CD4-positive, alpha-beta T cell treated with Interleukin-6 for 4 hours (primary cell): ENCODE measurements around the gene TSACC.
A peak's percentile ranks its signal among the peaks of the same experiment; 100 is the strongest.
"Not testable (repeated sequence)": the region's sequence is repeated elsewhere in the genome, so short reads cannot be mapped to it uniquely, and the experiment has no call there.

Experiments used
- DNase-seq: peaks from one replicate; pipeline ENCODE4 v3.0.0-alpha.2; 2020; ENCODE audit warnings: mixed read lengths

Gene TSACC

DNA sequence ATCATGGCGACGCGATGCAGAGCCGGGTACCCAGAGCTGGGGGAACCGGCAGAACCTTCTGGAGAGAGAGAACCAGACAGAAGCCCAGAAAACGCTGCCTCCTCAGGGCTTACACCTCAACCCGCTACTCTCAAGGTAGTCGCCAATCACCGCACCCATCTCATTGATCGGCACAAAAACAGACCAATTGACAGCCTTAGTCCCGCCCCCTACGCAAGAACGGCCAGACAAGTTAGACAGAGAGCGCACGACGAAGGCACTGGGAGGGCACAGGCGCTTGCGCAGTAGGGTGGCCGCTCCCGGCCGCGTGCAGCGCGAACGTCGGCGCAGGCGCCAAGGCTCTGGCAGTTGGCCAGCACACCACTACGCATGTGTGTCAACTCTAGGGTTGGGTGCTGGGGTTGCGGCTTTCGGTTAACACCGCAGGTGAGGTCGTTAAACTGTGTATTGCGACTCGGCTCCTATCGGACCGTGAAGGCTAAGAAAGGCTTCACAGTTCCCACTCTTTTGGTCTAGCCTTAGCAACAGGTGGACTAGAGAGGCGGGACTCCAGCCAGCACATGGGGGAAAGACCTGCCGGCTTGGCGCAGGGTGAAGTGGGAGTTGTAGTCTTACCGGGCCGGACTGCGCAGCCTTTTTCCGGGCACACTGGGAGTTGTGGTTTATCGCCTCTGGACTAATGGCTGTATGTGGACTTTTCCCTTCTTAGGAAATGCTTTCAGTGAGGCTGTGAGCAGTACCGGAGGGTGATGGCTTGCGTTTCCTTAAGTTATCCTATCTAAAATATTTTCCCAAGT lies at the start of gene TSACC, which contains the start of gene CCT3:
TSACC (plus strand) TSS at position 347 of the 797 bp plus-strand sequence. CDS start 1,232 bp downstream, outside the sequence.
CCT3 (minus strand) TSS at position 113 of the 797 bp plus-strand sequence; CDS start at position 5, 108 bp downstream.
- peak; percentile 99 for DNase-seq

GRCh38 chr1:156289857-156290256 lies 48.5 kb upstream of the TSACC start:
- no peak for DNase-seq

DNA sequence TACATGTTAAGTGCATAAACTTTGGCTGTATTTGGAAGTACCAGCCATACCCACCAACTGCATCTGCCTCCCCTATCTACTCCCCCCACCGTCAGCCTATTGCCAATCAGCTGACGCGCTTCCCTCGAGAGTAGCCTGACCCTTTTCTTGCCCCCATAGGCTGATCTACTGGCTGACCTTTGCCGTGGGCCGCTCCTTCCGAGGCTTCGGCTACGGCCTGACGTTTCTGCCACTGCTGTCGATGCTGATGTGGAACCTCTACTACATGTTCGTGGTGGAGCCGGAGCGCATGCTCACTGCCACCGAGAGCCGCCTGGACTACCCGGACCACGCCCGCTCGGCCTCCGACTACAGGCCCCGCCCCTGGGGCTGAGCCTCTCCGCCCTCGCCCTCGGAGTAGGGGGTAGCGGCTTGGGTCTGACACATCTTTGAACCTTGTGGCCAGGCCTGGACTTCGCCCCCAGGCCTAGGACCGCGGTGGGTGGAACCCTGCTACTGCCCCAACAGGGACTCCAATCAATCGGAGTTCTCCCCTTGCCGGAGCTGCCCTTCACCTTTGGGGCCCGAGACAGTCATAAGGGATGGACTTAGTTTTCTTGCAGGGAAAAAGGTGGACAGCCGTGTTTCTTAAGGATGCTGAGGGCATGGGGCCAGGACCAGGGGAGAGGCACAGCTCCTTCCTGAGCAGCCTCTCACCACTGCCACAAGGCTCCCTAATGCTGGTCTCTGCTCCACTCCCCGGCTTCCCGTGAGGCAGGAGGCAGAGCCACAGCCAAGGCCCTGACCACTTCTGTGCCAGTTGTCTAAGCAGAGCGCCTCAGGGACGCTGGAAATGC lies 46.9 kb upstream of the TSACC start:
- DNase-seq, result peak; percentile 35

- DNase-seq, result no peak
Observed at GRCh38 chr1:156293098-156293434, 45.3 kb upstream of the TSACC start.

DNA sequence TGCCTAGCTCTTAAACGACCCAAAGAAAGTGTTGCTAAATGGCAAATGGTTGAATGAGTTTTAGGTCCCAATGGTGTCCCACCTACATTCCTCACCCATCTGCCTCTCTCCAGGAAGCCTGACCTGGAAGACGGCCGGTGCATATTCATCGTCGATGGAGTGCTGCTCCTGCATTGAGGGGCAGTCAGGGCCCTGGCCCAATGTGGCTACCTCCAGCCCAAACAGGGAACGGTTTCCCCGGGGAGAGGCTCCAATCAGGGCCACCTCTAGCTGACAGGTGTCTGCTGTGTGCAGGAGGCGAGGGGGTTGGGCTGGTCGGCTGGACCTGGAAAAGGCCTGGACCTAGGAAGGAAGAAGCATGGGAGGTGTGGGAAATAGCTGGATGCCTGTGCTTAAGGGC lies 44.4 kb upstream of the TSACC start:
- DNase-seq, result no peak

- peak; percentile 69 for DNase-seq
Observed at GRCh38 chr1:156295391-156295947, 42.9 kb upstream of the TSACC start, which contains the start of gene GLMP. Gene GLMP, minus strand, starts transcription at chr1:156295679. Its CDS starts 34 bp downstream, at chr1:156295645.

DNA sequence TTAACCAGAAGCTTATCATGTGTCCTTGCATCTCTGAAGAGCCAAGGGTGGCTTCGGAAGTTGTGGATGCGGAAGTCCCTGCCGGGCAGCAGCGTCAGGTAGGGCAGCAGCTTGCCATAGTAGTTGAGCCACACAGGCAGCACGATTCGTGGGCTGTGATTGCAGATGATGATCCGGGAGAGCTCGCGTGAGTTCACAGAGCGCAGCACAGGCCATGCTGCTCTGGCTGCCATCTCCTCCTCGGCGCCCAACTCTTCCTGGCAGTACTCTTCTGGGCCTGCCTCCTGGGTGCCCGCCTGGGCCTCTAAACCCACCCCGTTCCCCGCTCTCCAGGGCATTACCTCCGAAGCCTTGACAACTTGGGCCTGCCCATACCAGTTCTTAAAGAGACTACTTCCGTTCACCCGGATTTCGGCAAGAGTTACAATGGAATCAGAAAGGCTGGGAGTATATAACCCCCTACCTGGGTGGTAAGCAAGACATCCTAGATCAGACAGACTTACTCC lies 39.4 kb upstream of the TSACC start, which contains the start of gene VHLL:
VHLL (minus strand) TSS at position 456 of the 506 bp plus-strand sequence; CDS start at position 338, 118 bp downstream.
- DNase-seq, result no peak

- no peak for DNase-seq
Observed at GRCh38 chr1:156303241-156303640, 35.1 kb upstream of the TSACC start.

GRCh38 chr1:156305215-156305614 lies 33.1 kb upstream of the TSACC start:
- no peak for DNase-seq

GRCh38 chr1:156308078-156308477 lies 30.2 kb upstream of the TSACC start:
- no peak for DNase-seq

GRCh38 chr1:156310962-156311361 lies 27.4 kb upstream of the TSACC start:
- DNase-seq, result no peak

DNA sequence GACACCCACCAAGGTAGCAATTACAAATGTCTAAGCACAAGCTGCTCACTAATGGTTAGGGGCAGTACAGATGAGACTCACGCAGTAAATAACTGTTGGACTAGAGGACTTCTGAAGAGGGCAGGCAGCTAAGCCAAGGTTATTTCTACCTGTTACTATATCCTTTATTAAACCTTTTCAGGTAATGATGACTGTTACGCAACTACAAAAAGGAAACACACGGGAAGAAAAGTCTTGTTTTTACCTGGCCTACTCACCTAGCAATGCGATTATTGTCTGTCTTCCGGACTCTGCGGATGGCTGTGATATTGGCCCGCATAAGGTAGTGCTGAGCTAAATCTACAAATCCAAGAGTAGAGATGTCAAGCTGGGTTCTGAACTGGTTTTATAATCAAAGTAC lies 21.4 kb upstream of the TSACC start:
- DNase-seq, result no peak

DNA sequence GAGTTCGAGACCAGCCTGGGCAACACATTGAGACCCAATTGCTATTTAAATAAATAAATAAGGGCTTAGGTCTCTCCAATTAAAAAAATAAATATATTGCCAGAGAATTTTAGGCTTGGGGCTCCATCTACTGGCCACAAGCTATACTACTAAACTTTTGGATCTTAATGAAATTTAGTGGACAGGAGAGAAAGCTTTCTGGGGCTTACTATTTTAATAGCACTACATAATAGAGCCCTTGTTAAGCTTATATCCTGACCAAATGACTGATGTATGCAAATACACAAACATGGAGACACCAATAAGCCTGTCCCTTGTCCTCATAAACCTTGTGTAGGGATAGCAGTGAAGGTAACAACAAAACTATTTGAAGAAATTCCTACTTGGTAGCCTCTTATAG lies 18.7 kb upstream of the TSACC start:
- peak; percentile 21 for DNase-seq

- no peak for DNase-seq
Observed at GRCh38 chr1:156320560-156320959, 17.8 kb upstream of the TSACC start.

DNA sequence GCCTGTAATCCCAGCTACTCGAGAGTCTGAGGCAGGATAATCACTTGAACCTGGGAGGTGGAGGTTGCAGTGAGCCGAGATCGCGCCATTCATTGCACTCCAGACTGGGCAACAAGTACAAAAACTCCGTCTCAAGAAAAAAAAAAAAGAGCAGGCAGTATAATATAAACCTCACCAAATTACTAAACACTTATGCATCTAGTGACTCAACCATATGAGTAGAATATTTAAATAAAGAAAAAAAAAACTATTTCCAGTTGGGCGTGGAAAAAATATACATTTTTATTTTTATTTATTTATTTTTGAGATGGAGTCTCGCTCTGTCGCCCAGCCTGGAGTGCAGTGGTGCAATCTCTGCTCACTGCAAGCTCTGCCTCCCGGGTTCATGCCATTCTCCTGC lies 15.1 kb upstream of the TSACC start:
- not testable (repeated sequence) for DNase-seq

- DNase-seq, result no peak
Observed at GRCh38 chr1:156336242-156336641, 2.1 kb upstream of the TSACC start.

GRCh38 chr1:156337052-156337887 lies 1.1 kb upstream of the TSACC start:
- no peak for DNase-seq

- no peak for DNase-seq
Observed at GRCh38 chr1:156337888-156338179, 492 bp upstream of the TSACC start.

- DNase-seq, result no peak
Observed at GRCh38 chr1:156342166-156342955, 4.0 kb downstream of the TSACC start.

- no peak for DNase-seq
Observed at GRCh38 chr1:156344409-156344808, 6.1 kb downstream of the TSACC start.

- DNase-seq, result not testable (repeated sequence)
Observed at GRCh38 chr1:156346035-156346434, 7.7 kb downstream of the TSACC start.

DNA sequence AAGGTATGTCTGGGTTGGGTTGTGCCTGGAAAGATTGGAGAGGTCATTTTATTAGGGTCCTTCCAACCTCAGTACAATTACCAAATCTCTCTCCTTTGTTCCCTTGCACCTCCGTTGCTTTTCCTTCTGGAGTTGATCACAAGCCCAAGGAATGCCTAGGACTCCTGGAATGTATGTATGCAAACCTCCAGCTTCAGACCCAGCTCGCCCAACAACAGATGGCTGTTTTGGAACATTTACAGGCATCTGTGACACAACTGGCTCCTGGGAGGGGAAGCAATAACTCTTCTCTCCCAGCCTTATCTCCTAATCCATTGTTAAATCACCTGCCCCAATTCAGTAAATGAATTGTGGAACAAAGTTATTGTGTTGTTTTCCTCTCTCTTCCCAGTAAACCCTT lies 8.3 kb downstream of the TSACC start:
- DNase-seq, result no peak
